Gastrocnemius medialis (tissue), 4 donors: ENCODE data around the gene RINT1.

Experiments
- CTCF ChIP-seq, 5 experiments: fragments of 450-650 bp in 3 of 5; fragments of 200-600 bp in 2 of 5; sonication (generic) in 2 of 5; IDR thresholded peaks in 4 of 5; conservative IDR thresholded peaks in 1 of 5; 1 replicate in 4 of 5; 2 replicates in 1 of 5; pipeline ENCODE4 v1.5.1; 2016 to 2019; ENCODE audit warnings: antibody characterized with exemption in 5 of 5, mild to moderate bottlenecking in 3 of 5, moderate library complexity in 3 of 5
- POLR2A ChIP-seq, 2 donors: fragments of 450-650 bp; IDR thresholded peaks; one replicate each; pipeline ENCODE4 v1.6.1; 2017; ENCODE audit warnings: antibody characterized with exemption in 2 of 2, mild to moderate bottlenecking in 2 of 2, moderate library complexity in 2 of 2

- TF ChIP-seq POLR2A (IDR thresholded peaks at IDR 0.05) (no peak), CTCF (IDR thresholded peaks at IDR 0.05 in 4 of 5, conservative IDR thresholded peaks at IDR 0.05 in 1 of 5) (no peak)
Observed at GRCh38 chr7:105559926-105560325, 27.9 kb downstream of the RINT1 start.
